ENCODE measurements around the gene TBC1D14.

TBC1D14 gene

DNA sequence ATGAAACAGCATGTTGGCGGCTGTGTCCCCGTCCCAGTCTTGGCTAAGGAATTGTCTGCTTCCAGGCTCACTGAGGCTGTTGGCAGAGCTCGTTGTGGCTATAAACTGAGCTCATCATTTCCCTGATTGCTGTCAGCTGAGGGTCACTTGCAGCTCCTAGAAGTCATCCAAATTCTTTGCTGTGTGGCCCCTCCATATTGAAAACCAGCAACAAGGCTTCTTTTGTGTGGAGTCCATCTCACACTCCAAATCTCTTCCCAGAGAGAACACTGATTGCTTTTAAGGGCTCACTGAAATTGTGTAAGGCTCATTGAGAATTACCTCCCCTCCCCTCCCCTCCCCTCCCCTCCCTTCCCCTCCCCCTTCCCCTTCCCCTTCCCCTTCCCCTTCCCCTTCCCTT is 23.3 kb downstream of the TBC1D14 start:
- no peak for DNase-seq

DNA sequence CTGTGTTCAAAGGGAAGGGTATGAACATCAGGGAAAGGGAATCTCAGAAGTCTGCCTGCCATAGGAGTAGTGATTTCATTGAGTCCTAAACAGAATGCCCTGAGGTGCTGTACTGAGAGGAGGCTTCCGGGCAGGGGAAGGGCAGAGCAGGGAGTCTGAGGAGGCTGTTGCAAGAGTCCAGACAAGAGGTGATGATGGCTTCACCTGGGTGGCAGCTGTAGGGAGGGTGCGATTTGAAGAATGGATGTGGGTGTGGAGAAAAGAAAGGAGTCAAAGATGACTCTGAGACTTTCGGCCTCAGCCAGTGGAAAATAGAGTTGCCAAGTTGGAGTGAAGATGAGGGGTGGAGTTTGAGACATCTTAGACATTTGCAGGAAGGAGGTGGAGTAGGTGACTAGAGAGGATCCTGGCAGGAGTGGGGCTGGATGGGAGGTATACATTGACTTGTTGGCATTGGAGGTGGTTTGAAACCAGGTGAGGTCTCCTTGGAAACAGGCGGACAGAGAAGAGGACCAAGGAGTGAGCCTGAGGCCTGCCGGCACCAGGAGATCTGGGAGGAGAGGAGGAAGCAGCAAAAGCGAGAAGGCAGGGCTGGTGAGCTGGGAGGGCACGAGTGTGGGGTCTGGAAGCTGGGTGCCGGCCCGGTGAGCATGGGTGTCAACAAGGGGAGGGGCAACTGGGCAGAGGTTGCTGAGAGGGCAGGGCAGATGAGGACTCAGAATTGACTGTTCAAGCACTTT is 24.2 kb downstream of the TBC1D14 start:
- no peak for DNase-seq

DNA sequence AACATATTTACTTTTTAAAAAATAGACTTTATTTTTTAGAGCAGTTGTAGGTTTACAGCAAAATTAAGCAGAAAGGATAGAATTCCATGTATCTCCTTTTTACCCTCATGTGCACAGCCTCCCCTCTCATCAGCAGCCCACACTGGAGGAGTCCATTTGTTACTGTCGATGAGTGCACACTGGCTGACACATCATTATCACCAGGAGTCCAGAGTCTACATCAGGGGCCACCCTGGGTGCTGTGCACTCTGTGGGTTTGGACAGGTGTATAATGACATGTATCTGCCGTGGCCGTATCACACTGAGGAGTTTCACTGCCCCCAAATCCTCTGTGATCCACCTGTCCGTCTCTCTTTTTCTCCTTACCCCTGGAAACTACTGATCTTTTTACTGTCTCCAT is 26.3 kb downstream of the TBC1D14 start:
- no peak for DNase-seq

DNA sequence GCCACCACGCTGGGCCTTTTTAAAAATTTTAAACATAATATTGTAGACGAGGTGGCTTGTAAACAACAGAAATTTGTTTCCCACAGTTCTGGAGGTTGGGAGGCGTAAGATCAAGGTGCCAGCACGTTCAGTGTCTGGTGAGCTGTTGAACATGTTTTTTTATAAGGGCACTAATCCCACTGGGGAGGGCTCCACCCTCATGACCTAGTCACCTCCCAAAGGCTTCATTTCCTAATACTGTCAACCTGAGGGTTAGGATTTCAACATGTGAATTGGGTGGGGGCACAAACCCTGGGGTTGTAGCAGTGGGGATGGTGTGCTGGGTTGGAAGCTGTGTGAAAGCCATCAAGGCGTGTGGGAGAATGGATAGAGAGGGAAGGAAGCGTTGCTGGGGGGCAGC is 27.6 kb downstream of the TBC1D14 start:
- DNase-seq: no peak

DNA sequence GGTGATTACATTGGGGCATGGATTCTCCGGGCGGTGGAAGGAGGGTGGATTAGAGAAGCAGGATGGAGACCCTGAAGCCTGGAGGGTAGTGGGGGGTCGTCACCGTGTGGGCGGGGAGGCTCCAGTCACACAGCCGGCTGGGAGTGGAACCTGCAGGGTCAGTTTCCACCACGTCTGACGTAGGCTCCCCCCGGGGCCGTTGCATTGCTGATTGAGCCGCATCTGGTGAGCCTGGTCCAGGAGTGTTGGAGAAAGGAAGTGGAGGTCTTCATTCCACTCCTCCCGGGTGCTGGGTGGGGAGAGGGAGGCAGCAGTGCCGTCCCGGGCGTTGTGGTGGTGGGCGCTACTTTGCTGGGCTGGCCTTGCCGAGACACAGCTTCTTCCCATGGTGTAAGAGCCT is 28.1 kb downstream of the TBC1D14 start:
- no peak for DNase-seq

DNA sequence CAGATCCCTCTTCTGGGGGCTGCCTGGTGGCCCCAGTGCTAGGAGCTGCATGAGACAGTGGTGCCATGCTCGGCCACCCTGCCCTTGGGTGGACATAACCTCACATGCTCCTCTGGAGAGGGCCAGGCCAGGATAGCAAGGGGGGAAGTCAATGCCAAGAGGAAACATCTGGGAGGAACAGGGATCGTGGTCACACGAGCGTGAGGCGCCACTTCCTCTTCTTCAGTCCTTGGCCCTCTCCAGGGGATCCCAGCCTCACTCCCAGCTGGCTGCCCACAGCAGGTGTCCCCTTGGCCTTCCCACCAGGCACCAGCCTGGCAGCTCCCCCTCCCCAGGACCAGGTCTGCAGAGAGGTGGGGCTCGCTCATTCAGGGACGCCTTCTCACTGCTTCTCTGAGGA is 28.6 kb downstream of the TBC1D14 start:
- DNase-seq: no peak

DNA sequence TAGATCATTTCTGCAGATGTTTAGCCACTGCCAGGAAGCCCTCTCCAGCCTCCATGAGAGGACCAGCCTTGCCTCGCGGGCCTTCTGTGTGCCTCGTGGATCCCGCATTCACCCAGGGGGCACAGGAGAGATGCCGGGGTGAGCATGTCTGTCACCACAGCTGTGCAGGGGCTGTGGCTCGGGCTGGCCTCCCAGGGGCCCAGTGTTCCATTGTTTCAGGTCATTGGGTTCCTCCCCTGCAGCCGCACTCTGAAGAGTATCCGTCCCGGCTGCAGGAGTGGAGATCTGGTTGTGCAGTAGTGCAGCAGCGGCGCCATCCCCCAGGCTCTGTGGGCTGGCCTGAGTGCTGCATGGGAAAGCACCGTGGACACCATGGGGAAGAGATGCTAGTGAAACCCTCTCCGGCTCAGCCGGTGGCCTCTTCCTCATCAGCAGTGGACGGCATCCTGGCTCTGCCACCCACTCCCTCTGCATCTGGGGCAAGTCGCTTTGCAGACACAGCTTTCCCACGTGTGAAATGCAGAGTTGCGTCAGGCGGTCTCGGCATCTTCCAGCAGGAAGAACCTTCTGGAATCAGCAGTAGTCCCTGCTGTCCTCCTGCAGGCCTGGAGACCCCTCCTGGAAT is 29.1 kb downstream of the TBC1D14 start:
- no peak for DNase-seq

DNA sequence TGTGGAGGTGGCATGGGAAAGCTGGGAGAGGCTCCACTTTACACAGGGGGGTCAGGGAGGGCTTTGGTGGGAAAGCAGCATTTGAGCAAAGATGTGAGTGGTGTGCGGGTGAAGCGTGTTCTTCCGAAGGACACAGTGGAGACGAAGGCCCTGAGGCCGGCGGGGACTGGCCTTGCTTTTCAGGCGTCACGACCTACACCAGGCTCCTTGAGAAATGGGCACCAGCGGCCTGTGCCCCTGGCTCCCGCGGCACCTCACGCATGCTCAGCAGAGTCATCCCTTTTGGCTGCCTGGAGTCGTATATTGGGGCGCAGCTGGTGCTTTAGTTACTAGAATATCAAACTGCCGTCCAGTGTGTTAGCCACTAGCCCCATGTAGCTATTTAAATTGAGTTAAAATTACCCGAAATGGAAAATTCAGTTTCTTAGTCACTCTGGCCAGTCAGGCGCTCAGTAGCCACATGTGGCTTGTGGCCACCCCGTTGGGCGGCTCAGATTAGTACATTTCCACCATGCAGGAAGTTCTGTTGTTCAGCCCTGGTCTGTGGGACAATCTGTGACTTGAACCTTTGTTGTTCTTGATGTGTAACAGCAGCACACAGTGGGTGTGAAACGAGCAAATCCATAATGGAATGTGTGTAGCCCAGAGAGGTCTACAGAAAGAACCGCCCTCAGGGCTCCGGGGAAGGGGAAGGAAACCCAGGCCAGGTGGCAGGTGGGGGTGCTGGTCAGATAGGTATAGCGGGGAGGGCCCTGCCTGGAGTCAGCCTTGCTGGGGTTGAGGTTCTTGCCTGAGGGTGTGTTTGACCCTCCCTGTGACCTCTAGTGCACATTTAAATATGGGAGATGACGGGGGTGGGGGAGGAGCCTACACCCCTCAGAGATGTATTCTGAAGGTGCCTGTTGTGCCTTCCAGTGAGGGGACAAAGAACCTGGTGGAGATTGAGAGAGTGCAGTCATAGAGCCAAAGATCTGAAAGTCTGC is 30.4 kb downstream of the TBC1D14 start:
- DNase-seq: no peak

DNA sequence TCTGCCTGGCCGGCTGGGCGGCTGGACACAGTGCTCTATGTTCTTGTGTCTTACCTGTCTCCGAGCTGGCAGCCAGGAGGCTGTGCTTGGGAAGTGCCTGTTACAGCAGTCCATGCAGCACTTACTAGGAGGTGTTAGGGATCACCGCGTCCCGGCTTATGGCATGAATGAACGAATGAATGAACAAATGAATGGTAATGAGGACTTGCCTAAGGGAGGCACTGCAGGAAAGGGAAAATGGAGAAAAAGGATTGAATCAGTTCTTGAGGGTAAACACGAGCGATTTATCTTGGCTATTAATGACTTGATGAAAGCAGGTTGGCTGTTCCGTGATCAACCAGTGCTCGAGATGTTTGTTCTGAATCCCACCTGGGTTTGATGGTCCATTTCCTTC is 31.1 kb downstream of the TBC1D14 start:
- no peak for DNase-seq

DNA sequence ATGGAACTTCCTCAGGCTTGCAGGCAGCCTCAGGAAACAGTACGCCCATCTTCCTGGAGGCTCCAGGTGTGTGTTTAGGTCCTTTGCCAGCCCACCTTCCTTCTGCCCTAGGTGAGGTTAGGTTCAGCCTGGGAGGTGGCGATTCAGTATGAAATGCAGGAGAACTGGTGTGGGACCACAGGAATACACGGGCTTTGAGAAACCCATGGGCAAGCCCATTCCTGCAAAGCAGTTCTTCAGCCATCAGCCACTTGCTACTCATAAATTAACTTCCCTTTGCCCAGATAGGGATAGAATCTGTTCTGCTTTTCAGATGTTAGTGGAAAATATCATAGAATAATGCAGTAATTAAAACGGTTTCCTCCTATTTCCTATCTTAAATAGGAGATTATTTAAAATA is 32.2 kb downstream of the TBC1D14 start:
- DNase-seq: no peak

DNA sequence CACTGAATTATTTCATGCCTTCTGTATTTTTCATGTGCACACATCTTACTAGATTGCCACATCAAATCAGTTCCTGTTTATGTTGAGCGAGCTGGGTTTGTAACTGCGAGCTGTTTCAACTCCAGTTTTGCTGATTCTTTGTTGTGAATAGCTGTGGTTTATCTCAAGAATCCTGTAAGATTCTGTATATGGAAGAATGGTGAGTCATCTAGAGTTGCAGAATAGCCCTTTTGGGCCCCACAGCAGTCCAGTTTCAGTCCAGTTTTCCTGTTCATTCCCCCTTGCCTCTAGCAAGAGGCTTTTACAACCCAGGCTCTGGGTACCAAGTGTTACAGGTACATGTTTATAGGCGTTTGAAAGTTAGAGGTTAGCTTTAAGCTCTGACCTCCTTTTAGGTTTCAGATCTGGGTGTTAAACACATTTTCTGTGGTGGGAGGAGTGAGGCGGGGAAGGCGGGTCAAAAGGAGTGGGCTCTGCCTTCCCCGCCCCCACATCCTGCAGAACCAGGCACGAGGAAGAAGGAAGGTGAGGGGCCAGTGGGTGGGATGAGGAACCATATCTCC is 32.7 kb downstream of the TBC1D14 start:
- DNase-seq: no peak

DNA sequence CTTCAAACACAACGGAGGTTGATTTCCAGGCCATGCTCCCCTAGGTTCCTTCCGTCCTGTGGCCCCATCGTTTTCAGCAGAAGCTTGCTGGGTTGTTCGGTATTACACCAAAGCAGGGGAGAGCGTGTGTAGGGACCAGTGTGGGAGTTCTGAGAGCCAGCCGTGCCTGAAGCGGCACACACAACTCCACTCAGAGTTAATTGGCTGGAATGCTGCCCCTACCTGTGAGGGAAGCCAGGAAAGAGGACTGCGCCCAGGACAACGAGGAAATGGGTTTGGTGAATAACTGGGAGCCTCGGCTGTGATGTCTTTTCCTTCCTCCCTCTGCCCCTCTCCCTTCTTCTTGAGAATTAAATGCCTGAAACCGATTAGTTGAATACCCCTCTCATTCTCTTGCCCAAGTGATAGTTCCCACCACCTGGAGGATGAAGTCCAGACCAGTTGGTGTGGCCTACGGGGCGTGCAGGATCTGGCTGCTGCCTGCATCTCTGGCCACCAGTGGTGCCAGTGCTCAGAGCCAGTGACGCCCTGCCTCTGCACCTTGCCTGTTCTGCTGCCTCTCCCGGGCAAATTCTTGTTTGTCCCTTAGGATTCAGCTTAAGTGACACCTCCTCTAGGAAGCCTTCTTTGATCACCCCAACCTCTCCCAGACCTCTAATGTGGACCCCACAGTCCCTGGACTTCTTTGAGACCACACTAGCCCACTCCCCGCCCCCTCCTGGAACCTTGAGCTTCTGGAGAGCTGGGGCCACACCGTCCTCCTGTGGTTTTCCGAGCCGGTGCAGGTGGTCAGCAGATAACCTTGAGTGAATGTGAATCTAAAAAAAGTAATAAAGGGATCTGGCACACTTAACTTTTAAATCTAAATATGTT is 33.6 kb downstream of the TBC1D14 start:
- no peak for DNase-seq

DNA sequence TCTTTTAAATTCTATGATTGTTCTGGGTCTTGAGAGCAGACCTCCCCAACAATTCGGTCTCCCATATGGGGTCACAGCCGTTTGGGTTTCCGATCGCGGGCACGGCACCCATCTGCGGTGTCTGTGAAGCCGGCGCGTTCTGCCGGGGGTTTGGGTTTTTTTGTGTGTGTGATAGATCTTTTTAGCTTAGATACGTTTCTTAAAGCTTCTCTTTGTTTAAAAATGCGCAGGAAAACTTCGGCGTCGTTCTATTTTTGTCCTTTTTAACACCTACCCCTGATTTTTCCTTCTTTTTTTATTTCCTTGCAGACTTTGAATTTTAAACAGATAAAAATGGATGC is 34.2 kb downstream of the TBC1D14 start:
- no peak for DNase-seq

DNA sequence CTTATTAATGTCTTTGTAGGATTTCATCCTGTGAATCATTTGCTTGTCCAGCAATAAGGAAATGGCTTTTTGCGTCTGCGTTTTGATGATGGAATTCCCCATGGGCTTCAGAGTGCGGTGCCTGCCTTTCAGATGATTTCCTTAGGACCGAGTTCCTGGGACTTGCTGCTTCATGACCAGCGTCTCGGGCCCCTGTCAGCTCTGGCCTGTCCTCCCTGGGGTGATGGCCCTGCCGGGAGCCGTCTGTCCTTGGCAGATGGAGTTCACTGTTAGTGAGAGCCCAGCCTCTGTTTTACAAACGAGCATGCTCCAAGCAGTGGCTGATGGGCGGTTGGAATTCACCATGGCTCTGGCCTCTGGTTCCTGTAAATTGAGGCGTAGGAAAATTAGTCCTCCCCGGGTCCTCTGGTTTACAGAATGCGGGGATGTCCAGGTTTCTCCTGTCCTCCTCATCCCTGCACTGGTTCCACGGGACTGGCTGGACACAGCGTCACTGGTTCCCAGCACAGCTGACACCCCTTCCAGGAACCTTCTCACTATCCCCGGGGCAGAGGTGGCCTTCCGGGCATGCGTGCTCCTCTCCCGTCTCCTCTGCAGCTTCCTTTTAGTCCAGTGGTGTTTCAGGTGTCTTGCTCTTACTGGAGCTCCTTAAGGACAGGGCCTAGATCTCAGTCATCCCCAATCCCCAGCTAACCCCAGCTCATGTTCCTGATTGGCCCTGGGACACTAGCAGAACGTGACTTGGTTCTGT is 34.9 kb downstream of the TBC1D14 start:
- DNase-seq: no peak

DNA sequence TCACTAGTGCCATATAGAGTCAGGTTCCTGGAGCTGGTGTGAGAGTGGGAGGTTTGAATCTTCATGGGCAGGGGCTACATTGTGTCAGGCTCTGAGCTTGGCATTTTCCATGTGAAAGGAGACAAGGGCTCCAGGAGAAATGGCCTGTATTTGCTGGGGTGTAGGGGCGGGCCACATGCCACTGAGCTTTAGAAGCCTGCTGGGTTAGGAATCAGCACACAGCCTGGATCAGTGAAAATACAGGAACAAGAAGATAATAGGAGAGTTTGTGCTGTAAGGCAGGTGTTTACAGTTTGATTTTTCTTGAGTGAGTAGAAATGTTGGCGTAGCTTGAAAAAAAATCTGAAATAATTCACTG is 35.4 kb downstream of the TBC1D14 start:
- no peak for DNase-seq

DNA sequence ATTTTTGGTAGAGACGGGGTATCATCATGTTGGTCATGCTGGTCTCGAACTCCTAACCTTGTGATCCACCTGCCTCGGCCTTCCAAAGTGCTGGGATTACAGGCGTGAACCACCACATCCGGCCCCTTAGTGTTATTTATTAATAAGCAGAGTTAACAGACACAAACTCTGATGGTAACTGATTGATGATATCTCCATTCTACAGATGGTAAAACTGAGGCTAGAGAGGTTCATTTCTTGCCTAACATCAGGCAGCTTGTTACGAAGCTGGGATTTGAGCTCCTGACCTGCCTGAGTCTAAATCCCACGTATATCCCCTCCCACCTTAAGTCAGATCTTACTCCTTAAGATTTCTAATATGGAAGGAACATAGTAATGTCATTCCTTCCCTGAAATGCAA is 36.9 kb downstream of the TBC1D14 start:
- no peak for DNase-seq

DNA sequence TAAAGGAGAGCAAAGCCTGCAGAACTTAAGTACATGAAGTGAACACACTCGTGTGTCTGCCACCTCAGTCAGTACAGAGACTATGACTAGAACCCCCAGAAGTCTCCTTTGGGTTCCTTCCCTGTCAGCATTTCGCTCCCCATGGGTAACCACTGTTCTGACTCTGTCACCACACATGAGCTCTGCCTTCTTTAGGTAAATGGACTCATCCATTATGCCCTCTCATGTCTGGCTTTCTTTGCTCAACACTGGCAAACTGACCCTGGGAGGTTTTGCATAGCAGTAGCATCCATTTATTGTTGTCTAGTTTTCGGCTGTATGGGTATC is 38.5 kb downstream of the TBC1D14 start:
- DNase-seq: no peak

DNA sequence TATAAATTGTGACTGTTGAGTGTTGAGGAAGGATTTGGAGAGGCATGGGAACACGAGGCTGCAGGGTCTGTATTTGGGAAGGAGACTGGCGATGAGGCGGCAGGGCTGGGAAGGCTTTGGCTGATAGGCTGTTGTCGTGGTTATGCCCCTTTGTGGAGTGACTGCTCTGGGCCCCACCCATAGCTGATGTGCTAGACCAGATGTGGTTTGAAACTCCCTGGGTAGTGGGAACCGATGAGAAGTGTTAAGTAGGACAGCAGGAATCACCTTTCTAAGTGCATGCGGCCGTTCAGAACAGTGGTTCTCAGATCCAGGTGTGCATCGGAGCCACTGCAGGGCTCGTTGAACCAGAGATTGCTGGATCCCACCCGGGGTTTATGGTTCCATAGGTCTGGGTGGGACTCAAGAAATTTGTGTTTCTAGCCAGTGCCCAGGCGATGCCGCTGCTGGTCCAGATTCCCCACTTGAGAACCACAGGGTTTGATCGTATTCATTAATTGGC is 42.3 kb downstream of the TBC1D14 start:
- no peak for DNase-seq

DNA sequence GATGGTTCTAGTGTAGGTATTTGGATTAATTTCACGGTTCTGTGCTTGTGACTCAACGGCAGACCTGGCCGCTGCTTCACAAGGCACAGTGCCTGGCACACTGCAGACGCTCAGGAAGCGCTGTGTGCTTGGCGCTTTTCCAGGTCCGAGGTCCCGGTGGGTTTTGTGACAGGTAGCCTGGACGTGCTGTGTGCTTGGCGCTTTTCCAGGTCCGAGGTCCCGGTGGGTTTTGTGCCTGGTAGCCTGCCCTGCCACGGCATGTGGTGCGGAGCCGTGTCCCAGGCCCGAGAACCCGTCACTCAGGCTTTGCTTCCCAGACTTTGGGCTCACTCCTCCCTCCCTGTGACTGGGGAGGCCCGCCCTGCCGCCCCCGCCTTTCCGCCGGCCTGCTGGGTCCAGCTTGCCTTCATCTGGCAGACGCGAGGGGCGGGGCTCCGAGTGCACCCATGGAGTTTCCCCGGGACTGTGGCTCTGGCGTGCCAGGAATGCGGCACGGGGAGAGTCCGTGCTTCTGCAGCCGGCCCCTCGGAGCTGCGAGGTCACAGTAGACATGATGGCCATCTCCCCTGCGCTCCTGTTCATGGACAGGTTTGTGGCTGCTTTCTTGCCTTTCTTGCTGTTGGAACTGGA is 44.2 kb downstream of the TBC1D14 start:
- no peak for DNase-seq

DNA sequence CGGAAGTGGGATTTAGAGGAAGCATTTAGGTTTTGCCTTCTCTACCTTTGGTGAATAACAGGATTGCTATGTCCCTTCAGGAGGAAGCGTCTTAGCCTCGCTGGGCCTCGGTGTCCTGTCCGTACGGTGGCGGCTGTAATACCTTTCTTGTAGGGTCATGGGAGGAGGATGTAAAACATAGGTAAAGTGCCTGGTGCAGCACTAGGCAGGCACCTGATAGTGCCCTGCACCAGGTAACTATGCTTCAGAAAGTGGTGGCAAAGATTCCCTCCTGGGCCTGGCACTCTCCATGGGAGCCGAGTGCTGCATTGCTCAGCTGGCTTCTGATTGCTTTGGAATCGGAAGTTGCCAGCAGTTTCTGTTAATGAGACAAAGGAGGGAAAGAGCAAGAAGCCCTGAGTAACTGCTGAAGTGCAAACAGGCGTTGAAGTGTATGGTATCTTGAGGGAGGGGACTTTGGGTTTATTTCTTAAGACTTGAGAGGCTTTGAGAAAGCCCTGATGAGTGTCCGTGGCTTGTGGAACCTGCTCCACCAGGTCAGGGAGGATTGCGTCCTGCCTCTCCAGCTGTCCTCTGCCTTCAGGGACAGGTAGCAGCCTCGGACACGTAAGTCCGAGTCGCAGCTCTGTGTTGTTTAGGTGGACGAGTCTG is 45.8 kb downstream of the TBC1D14 start:
- no peak for DNase-seq

DNA sequence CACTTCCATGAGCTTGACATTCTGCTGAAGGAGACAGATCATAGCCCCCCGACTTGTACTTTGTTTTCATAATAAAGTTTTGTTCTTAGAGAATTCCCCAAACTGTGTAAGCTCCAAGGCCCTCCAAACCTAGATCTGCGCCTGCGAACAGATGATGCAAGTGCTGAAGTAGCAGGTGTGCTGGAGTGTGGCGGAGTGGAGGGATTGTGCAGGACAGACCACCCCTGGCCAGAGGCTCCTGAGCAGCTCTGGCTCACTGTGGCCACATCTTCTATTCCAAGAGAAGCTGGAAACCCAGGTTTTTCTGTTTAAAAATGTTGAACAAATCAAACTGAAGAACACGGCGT is 46.4 kb downstream of the TBC1D14 start:
- no peak for DNase-seq
